GM10266 (cell line): ENCODE results near the gene HBEGF.

ENCODE experiments used
- DNase-seq: peaks from one replicate; pipeline ENCODE4 v3.0.0; 2012; ENCODE audit errors: extremely low spot score
- TF ChIP-seq, protein P1 (sequence below): IDR thresholded peaks from 2 replicates; pipeline ENCODE4 v1.5.1; 2012; ENCODE audit warnings: mild to moderate bottlenecking, low read depth; ENCODE audit not compliant: control insufficient read depth, insufficient read depth; ENCODE audit errors: missing control alignments

The HBEGF gene

GRCh38 chr5:140324617-140325241, 21.7 kb downstream of the HBEGF start:
- no peak for DNase-seq
- TF ChIP-seq, protein P1, sequence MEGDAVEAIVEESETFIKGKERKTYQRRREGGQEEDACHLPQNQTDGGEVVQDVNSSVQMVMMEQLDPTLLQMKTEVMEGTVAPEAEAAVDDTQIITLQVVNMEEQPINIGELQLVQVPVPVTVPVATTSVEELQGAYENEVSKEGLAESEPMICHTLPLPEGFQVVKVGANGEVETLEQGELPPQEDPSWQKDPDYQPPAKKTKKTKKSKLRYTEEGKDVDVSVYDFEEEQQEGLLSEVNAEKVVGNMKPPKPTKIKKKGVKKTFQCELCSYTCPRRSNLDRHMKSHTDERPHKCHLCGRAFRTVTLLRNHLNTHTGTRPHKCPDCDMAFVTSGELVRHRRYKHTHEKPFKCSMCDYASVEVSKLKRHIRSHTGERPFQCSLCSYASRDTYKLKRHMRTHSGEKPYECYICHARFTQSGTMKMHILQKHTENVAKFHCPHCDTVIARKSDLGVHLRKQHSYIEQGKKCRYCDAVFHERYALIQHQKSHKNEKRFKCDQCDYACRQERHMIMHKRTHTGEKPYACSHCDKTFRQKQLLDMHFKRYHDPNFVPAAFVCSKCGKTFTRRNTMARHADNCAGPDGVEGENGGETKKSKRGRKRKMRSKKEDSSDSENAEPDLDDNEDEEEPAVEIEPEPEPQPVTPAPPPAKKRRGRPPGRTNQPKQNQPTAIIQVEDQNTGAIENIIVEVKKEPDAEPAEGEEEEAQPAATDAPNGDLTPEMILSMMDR, result no peak

GRCh38 chr5:140324041-140324600, 22.3 kb downstream of the HBEGF start:
- TF ChIP-seq, protein P1, result no peak
- DNase-seq, result no peak

DNA sequence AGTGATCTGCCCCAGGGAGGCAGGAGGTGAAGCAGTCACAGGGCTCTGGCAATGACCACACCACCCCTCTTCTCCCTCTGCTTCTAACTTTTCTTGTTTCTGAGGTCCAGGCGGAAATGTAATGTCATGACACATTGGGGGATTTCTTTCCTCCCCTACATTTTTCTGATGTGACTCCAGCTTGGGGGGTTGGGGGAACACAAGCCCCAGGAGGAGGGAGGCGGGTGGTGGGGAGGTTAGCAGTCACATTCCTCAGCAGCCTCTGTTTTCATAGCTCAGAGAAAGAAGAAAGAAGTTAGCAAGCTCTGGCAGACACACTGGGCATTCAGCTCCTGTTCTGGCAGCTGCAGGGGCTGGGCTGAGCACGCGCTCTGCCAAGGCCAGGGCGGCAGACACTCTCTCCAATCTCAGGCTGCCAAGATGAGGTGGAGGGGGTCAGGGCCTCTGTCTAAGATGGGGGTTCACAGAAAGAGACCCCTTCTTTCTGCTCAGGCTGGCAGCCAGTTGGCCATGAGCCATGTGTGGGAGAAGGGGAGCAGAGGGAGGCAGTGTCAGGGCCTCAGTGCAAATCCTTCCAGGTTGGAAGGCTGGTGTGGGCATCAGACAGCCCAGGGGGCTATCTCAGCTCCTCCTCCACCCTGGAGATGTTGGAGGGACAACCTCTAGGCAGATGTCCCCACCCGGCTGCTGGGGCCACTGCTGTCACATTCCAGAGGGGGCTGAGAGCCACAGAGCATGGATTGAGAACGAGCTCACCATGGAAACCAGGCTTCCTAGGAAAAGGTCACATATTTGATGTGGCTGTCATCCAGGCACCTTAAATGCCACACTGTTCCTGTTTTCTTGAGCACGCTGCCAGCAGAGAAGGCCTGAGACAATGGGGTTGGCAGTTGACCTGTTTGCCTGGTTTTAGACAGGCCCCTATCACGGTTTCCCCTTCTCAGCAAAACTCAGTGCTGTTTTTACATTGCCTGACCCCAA, 23.4 kb downstream of the HBEGF start:
- DNase-seq, result no peak
- TF ChIP-seq, protein P1, result no peak

- TF ChIP-seq, protein P1, result no peak
- DNase-seq, result no peak
Measured at GRCh38 chr5:140321796-140322195, 24.6 kb downstream of the HBEGF start.

DNA sequence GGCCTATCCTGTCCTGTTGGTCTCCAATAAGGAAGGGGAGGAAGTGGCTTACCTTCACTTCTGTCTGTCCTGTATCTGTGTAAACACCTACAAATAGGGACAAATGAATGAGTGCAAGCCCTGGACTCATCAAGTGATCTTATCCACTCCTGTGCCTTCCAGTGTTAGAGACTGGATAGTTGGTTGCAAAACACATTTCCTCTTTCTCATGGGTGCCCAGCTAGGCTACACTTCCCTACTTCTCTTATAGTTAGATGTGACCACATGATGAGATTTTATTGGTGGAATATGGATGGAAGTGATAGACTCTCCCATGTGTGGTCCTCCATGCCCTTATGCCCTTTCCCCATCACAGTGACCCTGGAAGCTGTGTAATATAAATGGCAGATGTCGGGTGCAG, 26.6 kb downstream of the HBEGF start:
- DNase-seq, result no peak

GRCh38 chr5:140318792-140319191, 27.6 kb downstream of the HBEGF start:
- TF ChIP-seq, protein P1, result no peak
- DNase-seq, result no peak

More for the DNA sequence above, 26.6 kb downstream of the HBEGF start:
- TF ChIP-seq, protein P1, result no peak

GRCh38 chr5:140317859-140318258, 28.5 kb downstream of the HBEGF start:
- DNase-seq, result no peak
- TF ChIP-seq, protein P1, result no peak
